Activated CD4-positive, alpha-beta memory T cell treated with anti-CD3 and anti-CD28 coated beads for 36 hours (primary cell): ENCODE measurements around the gene PITPNC1. TPM values are rescaled to one million over a fixed set of nuclear protein-coding genes. Genes with fewer than 3 reads are reported as not detected.
A peak's percentile ranks its signal among the peaks of the same experiment; 100 is the strongest.
"Not testable (repeated sequence)": the region's sequence is repeated elsewhere in the genome, so short reads cannot be mapped to it uniquely, and the experiment has no call there.

ENCODE experiments used
- CTCF ChIA-PET: fragments of 350-600 bp; sonication (Branson Sonifier 250); formaldehyde crosslinking; loops from one replicate; lab custom pipeline; 2021; ENCODE audit warnings: antibody characterized with exemption, inconsistent platforms; lab: Charles Lee
- POLR2A ChIA-PET: fragments of 350-600 bp; sonication (Branson Sonifier 250); formaldehyde crosslinking; loops from one replicate; lab custom pipeline; 2021; ENCODE audit warnings: antibody characterized with exemption; lab: Charles Lee
- DNase-seq: peaks from one replicate; pipeline ENCODE4 v3.0.0-alpha.2; 2020
- H3K27ac Mint-ChIP-seq: one replicate; pipeline ENCODE4 v1.8.0; 2021; ENCODE audit warnings: mixed read lengths
- H3K27me3 Mint-ChIP-seq: one replicate; pipeline ENCODE4 v1.8.0; 2021; ENCODE audit warnings: mixed read lengths
- H3K36me3 Mint-ChIP-seq: one replicate; pipeline ENCODE4 v1.8.0; 2021; ENCODE audit warnings: mixed read lengths
- H3K4me1 Mint-ChIP-seq: one replicate; pipeline ENCODE4 v1.8.0; 2021; ENCODE audit warnings: low read depth, mixed read lengths
- H3K4me3 Mint-ChIP-seq: one replicate; pipeline ENCODE4 v1.8.0; 2021; ENCODE audit warnings: mild to moderate bottlenecking, mixed read lengths
- H3K9me3 Mint-ChIP-seq: one replicate; pipeline ENCODE4 v1.8.0; 2021; ENCODE audit warnings: mixed read lengths
- intact Hi-C: fragments of 100-400 bp; cut with micrococcal nuclease; formaldehyde crosslinking; loops from one replicate; pipeline ENCODE4 v1.15.1; 2023
- total RNA-seq, 2 experiments: library from RNA; stranded (reverse); gene quantifications; one replicate each; pipeline ENCODE4 v1.2.3, GENCODE V29; 2021

Gene PITPNC1
- total RNA-seq, 2 experiments from 2014 or later: 35.7 to 37.3 TPM

GRCh38 chr17:67461876-67462275, 84.8 kb downstream of the PITPNC1 start:
- Mint-ChIP-seq H3K27me3 (no peaks in the 10 kb centered on the region), H3K27ac (peak overlapping the region; percentile 83), H3K36me3 (peaks cover 17% of the 10 kb centered on the region), H3K9me3 (peaks cover 19% of the 10 kb centered on the region), H3K4me1 (peaks cover 61% of the 10 kb centered on the region), H3K4me3 (peak overlapping the region; percentile 42)
- intact Hi-C loops: loop anchor here (1.0 to 2.0 kb wide), 2 partner anchors 9 to 31 kb away; no protein-coding TSS in a partner anchor
- DNase-seq: no peak
- CTCF ChIA-PET: interaction anchor here (1.1 to 3.1 kb wide), 3 partner anchors 14 to 83 kb away, joined by 3 to 21 read pairs (median 17); no protein-coding TSS in a partner anchor
- POLR2A ChIA-PET: no interaction called here

- Mint-ChIP-seq H3K27me3 (no peaks in the 10 kb centered on the region), H3K4me1 (peaks cover 65% of the 10 kb centered on the region), H3K36me3 (no peaks in the 10 kb centered on the region), H3K4me3 (no peak overlapping the region), H3K9me3 (no peaks in the 10 kb centered on the region), H3K27ac (no peak overlapping the region)
- intact Hi-C loops: no loop called here
- CTCF ChIA-PET: interaction anchor here (1.5 to 1.9 kb wide), 2 partner anchors 9 to 79 kb away, joined by 6 to 12 read pairs; no protein-coding TSS in a partner anchor
- DNase-seq: no peak
- POLR2A ChIA-PET: no interaction called here
These were observed 89.2 kb downstream of the PITPNC1 start for GRCh38 chr17:67466251-67466796.

GRCh38 chr17:67467500-67468455, 90.7 kb downstream of the PITPNC1 start:
- no peaks in the 10 kb centered on the region for H3K36me3 Mint-ChIP-seq
- H3K27ac Mint-ChIP-seq: peak overlapping the region; percentile 59
- POLR2A ChIA-PET: interaction anchor here (1.0 kb wide), 1 partner anchor 27 kb away, joined by 4 read pairs; no protein-coding TSS in a partner anchor
- H3K27me3 Mint-ChIP-seq: no peaks in the 10 kb centered on the region
- H3K4me1 Mint-ChIP-seq: peaks cover 62% of the 10 kb centered on the region
- CTCF ChIA-PET: interaction anchor here (1.1 to 1.9 kb wide), 3 partner anchors 8 to 88 kb away, joined by 3 to 6 read pairs (median 4); no protein-coding TSS in a partner anchor
- intact Hi-C loops: no loop called here
- H3K9me3 Mint-ChIP-seq: peaks cover 4% of the 10 kb centered on the region
- no peak for DNase-seq
- H3K4me3 Mint-ChIP-seq: no peak overlapping the region

- ChIA-PET CTCF (interaction anchor here (0.6 to 2.0 kb wide), 11 partner anchors 13 to 94 kb away, joined by 3 to 13 read pairs (median 3); no protein-coding TSS in a partner anchor), POLR2A (interaction anchor here (0.9 to 2.0 kb wide), 2 partner anchors 28 to 48 kb away, joined by 3 to 6 read pairs; no protein-coding TSS in a partner anchor)
- peak overlapping the region; percentile 77 for H3K27ac Mint-ChIP-seq
- peaks cover 4% of the 10 kb centered on the region for H3K9me3 Mint-ChIP-seq
- peak overlapping the region; percentile 64 for H3K4me3 Mint-ChIP-seq
- intact Hi-C loops: no loop called here
- peaks cover 58% of the 10 kb centered on the region for H3K4me1 Mint-ChIP-seq
- no peaks in the 10 kb centered on the region for H3K27me3 Mint-ChIP-seq
- peak; percentile 62 for DNase-seq
- no peaks in the 10 kb centered on the region for H3K36me3 Mint-ChIP-seq
These were observed 92.3 kb downstream of the PITPNC1 start for GRCh38 chr17:67469208-67469980.

GRCh38 chr17:67470163-67470562, 93.1 kb downstream of the PITPNC1 start:
- Mint-ChIP-seq H3K27ac (peak overlapping the region; percentile 15), H3K9me3 (peaks cover 4% of the 10 kb centered on the region), H3K4me3 (no peak overlapping the region), H3K4me1 (peaks cover 60% of the 10 kb centered on the region), H3K36me3 (no peaks in the 10 kb centered on the region), H3K27me3 (no peaks in the 10 kb centered on the region)
- ChIA-PET CTCF (interaction anchor here (0.7 to 2.0 kb wide), 7 partner anchors 14 to 95 kb away, joined by 3 to 13 read pairs (median 4); no protein-coding TSS in a partner anchor), POLR2A (interaction anchor here (0.9 to 2.0 kb wide), 2 partner anchors 29 to 48 kb away, joined by 3 to 6 read pairs; no protein-coding TSS in a partner anchor)
- no peak for DNase-seq
- intact Hi-C loops: no loop called here

GRCh38 chr17:67471118-67471517, 94.0 kb downstream of the PITPNC1 start:
- intact Hi-C loops: no loop called here
- H3K36me3 Mint-ChIP-seq: no peaks in the 10 kb centered on the region
- no peak overlapping the region for H3K27ac Mint-ChIP-seq
- no peak for DNase-seq
- no peak overlapping the region for H3K4me3 Mint-ChIP-seq
- no peaks in the 10 kb centered on the region for H3K27me3 Mint-ChIP-seq
- ChIA-PET CTCF (no interaction called here), POLR2A (no interaction called here)
- peaks cover 4% of the 10 kb centered on the region for H3K9me3 Mint-ChIP-seq
- H3K4me1 Mint-ChIP-seq: peaks cover 64% of the 10 kb centered on the region

GRCh38 chr17:67472606-67473005, 95.5 kb downstream of the PITPNC1 start:
- Mint-ChIP-seq H3K27ac (peak overlapping the region; percentile 24), H3K4me1 (peaks cover 59% of the 10 kb centered on the region)
- H3K4me3 Mint-ChIP-seq, H3K27me3 Mint-ChIP-seq, DNase-seq, POLR2A ChIA-PET, H3K9me3 Mint-ChIP-seq, H3K36me3 Mint-ChIP-seq, intact Hi-C loops: not testable (repeated sequence)
- CTCF ChIA-PET: interaction anchor here (0.7 to 7.9 kb wide), 3 partner anchors 20 to 95 kb away, joined by 4 to 284 read pairs (median 235); partner anchors contain the start of gene PITPNC1

- POLR2A ChIA-PET: interaction anchor here (1.0 to 3.5 kb wide), 5 partner anchors 22 to 108 kb away, joined by 3 to 22 read pairs (median 5); partner anchors contain the start of gene PITPNC1
- Mint-ChIP-seq H3K4me3 (no peak overlapping the region), H3K27me3 (no peaks in the 10 kb centered on the region), H3K27ac (peak overlapping the region; percentile 92), H3K9me3 (peaks cover 4% of the 10 kb centered on the region), H3K4me1 (peaks cover 62% of the 10 kb centered on the region), H3K36me3 (no peaks in the 10 kb centered on the region)
- no peak for DNase-seq
- intact Hi-C loops: loop anchor here (2.0 kb wide), 1 partner anchor 33 kb away; no protein-coding TSS in a partner anchor
- CTCF ChIA-PET: interaction anchor here (1.6 to 7.9 kb wide), 9 partner anchors 13 to 97 kb away, joined by 5 to 284 read pairs (median 17); partner anchors contain the start of gene PITPNC1
These were observed 97.1 kb downstream of the PITPNC1 start for GRCh38 chr17:67474081-67474661.

- Mint-ChIP-seq H3K4me1 (peaks cover 64% of the 10 kb centered on the region), H3K27me3 (no peaks in the 10 kb centered on the region)
- intact Hi-C loops: loop anchor here (1.0 to 5.0 kb wide), 7 partner anchors 22 to 212 kb away; no protein-coding TSS in a partner anchor
These were observed 98.3 kb downstream of the PITPNC1 start for GRCh38 chr17:67475161-67475937.

More at GRCh38 chr17:67475161-67475937, 98.3 kb downstream of the PITPNC1 start:
- peak overlapping the region; percentile 92 for H3K27ac Mint-ChIP-seq
- DNase-seq: peak; percentile 92
- peaks cover 4% of the 10 kb centered on the region for H3K9me3 Mint-ChIP-seq
- peak overlapping the region; percentile 71 for H3K4me3 Mint-ChIP-seq
- CTCF ChIA-PET: interaction anchor here (0.6 to 7.9 kb wide), 38 partner anchors 8 to 561 kb away, joined by 3 to 284 read pairs (median 5); partner anchors contain the start of genes PITPNC1 and PSMD12
- H3K36me3 Mint-ChIP-seq: no peaks in the 10 kb centered on the region
- POLR2A ChIA-PET: interaction anchor here (0.9 to 3.5 kb wide), 12 partner anchors 23 to 132 kb away, joined by 3 to 22 read pairs (median 4); partner anchors contain the start of gene PITPNC1
